GM18868 (cell line): ENCODE measurements around the gene SOD3.

Experiments
- ATAC-seq: cut with Tn5 transposase; IDR thresholded peaks from one replicate; pipeline ENCODE4 v1.9.1; 2021; ENCODE audit warnings: mild to moderate bottlenecking, moderate library complexity; ENCODE audit not compliant: unreplicated experiment

Gene SOD3, protein sequence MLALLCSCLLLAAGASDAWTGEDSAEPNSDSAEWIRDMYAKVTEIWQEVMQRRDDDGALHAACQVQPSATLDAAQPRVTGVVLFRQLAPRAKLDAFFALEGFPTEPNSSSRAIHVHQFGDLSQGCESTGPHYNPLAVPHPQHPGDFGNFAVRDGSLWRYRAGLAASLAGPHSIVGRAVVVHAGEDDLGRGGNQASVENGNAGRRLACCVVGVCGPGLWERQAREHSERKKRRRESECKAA

DNA sequence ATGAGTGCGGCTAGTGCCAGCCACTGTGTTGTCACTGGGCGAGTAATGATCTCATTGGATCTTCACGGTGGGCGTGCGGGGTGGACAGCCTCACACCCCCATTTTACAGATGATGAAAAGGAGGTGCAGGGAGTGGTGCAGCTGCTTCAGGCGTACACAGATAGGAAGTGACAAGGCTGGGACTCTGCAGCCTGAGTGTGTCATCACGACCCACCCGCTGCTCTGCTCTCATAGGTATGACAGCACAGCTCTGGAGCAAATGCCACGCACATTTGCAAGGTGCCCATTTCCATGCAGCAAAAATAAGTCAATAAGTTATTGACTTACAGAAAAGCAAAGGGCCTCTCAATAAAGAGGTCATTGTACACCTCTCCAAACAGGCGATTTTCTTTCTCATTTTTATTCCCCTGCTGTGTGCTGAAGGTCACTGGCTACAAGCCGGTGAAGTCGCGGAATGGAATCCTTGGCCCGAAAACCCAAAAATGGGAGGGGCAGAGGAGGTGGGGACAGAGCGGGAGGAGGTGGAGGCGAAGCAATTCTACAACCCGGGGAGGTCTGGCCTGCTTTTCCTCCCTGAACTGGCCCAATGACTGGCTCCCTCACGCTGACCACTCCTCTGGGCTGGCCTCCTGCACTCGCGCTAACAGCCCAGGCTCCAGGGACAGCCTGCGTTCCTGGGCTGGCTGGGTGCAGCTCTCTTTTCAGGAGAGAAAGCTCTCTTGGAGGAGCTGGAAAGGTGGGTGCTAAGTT, at the start of gene SOD3:
TSS of gene SOD3 (plus strand) at position 658 of the 750 bp plus-strand sequence. CDS start 3,949 bp downstream, outside the sequence.
- ATAC-seq, result no peak

DNA sequence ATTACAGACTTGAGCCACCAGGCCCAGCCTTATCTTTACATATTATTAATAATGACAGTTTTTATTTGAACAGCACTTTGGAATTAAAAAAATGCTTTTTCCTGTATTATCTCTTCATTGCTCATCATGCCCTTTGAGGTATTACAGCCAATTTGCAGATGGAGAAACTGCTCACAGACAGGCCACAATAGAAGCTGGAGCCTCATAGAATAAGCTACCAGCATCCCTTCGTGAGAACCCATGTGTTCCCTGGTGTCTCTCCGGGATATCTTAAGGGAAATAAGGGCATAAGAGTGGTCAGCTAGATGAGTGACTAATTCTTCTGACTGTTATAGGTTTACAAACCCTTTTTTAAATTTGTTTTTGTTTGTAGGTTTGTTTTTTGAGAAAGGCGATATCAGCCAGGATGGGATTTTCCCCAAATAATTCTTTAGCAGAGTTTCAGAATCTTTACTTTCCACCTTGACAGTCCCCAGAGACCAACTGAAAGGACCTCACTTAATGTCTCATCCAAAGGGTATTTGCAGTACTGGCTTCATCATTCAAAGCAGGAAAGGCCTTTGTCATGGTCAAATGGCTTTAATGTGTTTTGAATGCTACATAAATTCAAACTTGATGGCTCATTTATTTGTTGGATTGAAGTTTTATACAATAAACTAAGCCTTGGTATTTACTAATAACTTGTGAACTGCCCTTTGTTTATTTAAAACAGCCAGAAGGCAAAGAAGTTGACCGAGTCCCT, 48.0 kb upstream of the SOD3 start:
- ATAC-seq, result no peak

DNA sequence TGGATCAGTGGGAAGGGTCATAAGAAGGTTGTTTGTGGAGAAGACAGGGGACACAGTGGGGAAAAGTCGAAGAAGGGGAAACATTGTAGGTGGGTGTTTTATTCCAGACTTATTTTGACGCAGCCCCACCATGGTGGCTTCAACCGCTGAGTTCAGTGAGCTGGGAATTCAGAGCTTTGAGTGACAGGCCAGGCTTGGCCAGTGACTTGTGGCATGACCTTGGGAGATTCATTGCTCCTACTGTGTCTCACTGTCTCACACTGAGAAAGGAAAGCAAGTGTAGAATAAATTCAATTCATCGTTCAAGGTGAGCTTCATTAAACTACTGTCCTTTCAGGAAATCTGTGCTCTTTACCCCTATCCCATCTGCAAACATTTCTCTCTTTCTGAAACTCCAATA, 47.4 kb upstream of the SOD3 start:
- no peak for ATAC-seq

DNA sequence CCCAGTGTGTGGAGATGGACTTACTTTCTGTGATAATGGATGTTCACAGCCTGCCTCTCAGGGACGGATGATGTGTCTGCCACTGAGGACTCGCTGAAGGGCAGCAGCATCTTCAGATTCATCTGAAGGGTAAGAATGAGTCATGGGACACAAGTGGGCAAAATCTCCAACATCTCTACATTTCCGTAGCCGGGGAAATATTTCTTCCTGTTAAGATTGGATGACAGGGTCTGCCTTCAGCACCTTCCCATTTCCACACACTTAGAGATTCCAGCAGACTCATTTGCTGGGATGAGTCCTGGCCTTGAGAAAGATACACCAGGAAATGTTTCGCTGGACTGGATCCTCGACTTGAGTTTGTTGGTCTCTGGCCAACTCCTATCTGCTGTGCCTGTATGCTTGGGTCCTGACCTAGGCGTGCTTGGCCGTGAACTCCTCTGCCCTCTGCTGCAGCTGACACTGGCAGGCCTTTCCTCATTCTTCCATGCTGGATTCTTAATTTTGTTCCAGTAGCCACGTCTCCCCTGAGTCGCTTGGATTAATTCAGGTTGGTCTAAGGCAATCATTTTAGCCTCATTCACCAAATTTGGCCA, 46.5 kb upstream of the SOD3 start:
- ATAC-seq, result no peak

DNA sequence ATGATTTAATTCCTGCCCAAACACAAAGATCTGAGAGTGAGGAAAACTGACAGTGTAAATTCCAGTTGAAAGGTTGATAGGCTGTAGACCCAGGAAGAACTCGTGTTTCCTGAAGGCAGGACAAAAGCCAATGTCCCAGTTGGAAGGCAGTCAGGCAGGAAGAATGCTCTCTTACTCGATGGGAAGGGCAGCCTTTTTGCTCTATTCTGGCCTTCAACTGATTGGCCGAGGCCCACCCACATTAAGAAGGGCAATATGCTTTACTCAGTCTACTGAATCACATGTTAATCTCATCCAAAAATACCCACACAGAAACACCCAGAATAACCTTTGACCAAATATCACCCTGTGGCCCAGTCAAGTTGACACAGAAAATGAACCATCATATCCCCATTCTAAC, 45.3 kb upstream of the SOD3 start:
- no peak for ATAC-seq

DNA sequence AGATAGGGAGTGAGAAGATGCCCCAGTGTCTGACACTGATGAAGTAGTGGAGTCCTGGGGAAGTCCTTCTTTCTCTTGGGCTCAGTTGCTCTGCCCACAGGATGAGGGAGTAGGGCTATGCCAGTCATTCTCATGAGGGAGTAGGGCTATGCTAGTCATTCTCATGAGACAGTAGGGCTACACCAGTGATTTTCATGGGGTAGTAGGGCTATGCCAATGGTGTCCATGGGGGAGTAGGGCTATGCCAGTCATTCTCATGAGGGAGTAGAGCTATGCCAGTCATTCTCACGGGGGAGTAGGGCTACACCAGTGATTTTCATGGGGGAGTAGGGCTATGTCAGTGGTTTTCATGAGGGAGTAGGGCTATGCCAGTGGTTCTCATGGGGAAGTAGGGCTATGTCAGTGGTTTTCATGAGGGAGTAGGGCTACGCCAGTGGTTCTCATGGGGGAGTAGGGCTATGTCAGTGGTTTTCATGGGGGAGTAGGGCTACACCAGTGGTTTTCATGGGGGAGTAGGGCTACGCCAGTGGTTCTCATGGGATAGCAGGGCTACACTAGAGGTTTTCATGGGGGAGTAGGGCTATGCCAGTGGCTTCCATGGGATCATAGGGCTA, 43.3 kb upstream of the SOD3 start:
- ATAC-seq, result no peak

DNA sequence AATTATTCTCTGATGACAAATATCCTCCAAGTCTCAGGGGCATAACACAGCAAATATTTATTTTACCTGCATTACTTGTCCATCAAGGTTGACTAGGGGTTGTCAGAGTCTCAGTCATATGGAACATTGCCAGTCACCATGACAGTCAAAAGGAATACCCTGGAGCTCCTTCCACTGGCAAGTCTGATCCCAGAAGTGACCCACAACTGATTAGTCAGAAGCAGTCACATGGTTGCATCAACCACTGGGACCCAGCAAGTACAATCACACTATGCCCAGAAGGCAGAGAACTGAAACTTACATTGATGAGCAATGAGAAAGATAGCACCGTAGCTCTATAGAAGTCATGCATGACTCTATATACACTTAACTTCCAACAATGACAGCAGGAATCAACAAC, 41.9 kb upstream of the SOD3 start:
- ATAC-seq, result peak; percentile 90

DNA sequence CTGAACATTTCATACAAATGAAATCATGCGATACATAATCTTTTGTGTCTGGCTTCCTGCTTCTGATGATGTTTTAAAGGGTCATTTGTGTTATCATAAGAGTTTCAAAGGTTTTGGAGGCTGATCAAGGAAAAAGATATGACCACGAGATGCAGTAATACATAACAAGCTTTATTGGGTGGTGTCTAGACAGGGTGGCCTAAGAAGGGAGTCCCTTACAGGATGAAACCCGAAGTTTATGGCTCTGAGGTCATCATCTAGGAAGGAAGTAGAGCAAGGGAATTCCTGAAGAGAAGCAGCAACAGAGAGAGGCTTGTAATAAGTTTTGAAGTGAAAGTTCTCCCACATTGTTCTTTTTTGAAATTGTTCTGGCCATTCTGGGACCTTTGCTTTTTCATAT, 40.8 kb upstream of the SOD3 start:
- ATAC-seq, result no peak

DNA sequence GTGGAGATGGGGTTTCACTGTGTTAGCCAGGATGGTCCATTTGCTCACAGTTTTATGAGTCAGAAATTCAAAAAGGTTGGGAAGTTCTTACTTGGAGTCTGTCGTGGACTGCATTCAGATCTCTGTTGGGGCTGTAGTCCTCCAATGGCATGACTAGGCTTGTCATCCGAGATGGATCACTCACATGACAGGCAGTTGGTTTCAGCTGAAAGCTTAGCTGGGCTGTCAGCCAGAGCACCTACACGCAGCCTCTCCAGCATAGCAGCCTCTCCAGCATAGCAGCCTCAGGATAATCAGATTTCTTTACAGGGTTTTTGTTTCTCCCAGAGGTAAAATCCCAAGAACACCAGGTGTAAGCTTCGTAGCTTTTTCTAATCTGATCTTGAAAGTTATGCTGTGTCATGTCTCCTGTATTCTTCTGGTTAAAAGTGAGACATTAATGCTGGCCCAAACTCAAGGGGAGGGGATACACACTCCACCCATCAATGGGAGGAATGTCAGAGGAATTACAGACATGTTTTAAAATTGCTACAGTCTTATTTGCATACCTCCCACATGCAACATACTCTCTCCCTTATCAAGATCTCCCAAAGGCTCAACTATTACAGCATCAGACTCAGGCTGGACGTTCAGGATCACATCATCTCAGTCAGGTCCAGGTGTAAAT, 31.6 kb upstream of the SOD3 start:
- ATAC-seq, result no peak

DNA sequence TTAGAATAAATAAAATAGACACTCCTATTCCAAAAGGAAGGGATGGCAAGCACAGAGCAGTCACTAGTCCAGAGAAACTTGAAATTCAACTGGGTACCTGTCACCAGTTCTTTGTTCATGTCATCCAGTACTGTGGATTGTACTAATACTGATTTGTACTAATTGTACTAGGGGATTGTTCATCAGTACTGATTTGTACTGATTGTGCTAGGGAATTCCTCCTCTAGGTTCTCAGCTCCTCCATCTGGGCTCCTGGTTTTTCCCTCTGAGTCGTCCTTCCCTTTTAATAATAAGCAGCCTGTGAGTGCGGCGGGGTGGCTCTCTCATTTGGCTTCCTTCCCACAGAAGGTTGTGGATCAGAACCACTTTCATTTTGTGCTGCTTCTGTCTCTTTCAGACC, 31.0 kb upstream of the SOD3 start:
- no peak for ATAC-seq

DNA sequence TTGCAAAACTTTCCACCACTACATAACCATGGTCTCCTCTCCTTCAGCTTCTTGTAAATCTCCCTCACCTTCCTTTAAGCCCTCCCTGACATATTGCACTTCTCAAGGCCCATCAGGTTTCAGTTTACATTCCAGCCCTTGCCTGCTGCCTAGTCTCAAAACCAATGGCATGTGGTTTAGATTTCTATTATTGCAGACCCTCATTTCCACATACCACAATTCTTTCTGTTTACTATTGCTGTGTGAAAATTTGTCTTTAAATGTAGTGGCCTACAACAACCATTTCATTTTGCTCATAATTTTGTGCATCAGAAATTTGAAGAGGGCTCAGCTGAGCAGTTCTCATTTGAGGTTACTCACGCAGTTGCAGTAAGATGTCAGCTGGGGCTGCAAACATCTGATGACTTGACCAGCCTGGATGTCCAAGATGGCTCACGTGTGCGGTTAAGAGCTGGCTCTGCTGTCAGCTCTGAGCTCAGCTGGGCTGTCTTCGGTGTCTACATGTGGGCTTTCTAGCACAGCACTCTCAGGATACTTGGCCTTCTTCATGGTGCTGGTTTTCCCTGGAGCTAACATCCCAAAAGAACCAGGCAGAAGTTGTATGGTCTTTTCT, 29.9 kb upstream of the SOD3 start:
- no peak for ATAC-seq

DNA sequence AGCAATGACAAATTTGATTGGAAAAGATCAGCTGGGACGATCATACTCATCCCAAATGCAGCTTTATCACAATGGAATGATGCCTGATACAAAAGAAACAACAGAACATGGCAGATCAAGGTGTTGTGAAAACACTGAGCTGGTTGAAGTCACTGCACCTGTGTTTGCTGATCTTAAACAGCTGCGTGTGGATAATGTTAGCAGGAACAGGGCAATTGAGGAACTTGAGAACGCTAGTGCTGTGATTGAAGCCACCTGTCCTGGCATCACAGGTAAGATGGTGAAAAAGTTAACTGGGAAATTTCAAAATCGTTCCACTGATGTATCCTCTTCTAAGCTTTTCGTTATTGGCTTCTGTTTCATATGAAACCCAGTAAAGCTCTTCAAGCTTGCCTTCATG, 27.4 kb upstream of the SOD3 start:
- ATAC-seq, result no peak

DNA sequence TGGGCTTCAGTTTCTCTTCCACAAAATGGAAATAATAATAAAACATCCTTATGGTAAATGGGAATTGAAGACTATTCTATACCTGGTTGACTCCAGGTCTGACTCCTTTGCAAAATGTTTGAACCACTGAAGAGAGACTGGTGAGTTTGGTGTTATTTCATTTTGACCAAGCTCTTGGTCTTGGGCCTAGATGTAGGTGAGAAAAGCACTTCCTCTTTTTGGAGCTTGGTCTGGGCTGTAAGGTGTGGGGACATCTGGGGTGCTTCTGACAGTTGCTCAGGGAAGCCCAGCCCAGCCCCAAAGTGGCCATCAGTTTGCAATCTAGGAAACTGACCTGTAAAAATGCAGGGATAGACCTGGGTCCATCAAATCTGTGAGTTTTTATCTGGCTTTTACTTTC, 26.8 kb upstream of the SOD3 start:
- peak; percentile 67 for ATAC-seq

DNA sequence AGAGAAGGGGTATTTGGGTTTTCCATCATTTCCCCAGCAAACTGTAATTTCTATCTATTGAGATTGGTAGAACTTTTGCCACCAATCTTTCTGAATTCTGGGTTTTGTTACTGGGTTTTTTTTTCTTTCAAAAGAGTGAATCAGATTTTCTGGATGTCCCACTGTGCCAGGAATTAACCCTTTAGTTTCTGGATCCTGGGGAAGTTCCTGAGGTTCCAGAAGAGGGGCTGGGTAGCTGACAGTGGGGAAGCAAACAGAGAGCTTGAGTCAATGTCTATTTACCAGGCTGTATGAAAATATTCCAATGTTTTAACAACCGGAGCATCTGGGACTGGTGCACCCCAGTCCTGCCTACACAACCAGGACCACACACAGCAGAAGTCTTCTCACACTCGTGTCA, 25.8 kb upstream of the SOD3 start:
- ATAC-seq, result peak; percentile 12

DNA sequence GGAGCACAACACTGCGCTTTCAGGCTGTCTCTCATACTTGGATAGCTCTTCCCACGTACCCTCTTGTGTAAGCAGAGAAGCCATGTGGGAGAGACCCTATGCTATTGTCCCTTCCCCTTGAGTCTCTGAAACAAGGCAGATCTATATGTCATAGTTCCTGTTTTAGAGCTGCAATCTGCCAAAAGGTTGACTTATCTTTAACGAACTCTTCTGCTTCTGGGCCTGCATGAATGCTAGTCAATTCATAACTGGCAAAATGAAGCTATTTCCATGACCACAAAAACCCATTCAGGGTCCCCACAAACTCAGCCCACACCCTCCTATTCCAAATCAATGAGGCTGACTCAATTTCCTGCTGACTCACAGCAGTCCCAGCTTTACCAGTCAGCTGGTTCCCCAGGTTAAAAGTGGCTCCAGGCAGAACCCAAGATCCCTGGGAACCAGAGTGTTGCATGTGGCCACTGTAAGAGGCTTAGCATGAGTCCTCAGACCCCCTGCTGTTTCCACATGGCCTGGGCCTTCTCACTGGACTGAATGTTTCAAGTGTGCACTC, 25.3 kb upstream of the SOD3 start:
- peak; percentile 78 for ATAC-seq

DNA sequence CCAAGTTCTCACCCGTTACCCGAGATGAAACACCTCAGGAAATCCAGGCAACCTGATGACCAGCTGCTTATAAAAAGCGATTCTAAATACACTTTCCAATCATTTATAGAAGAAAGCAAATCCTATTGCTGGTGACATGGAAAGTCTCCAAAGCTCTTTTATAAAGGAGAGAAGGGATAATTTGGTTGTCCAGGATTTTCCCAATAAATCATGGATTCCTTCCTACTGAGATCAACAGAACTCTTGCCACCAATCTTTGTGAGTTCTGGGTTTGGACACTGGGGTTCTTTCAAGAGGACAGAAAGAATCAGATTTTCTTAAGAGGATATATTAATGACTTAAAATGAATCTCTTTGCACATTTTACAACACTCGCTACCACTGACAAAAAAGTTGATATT, 24.7 kb upstream of the SOD3 start:
- no peak for ATAC-seq

DNA sequence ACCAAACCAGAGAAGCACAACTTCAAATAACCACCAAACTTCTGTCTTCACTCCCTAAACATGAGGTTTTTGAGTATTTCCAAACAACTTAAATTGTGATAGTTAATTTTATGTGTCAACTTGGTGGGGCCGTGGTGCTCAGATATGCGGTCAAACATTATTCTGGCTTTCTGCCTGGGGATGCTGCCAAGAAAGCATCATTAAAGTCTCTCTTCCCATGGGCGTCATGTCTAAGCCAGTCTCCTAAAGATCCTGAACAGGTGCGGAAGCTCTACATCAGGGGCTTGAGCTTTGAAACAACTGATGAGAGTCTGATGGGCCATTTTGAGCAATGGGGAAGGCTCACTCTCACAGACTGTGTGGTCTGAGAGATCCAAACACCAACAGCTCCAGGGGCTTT, 24.1 kb upstream of the SOD3 start:
- no peak for ATAC-seq

DNA sequence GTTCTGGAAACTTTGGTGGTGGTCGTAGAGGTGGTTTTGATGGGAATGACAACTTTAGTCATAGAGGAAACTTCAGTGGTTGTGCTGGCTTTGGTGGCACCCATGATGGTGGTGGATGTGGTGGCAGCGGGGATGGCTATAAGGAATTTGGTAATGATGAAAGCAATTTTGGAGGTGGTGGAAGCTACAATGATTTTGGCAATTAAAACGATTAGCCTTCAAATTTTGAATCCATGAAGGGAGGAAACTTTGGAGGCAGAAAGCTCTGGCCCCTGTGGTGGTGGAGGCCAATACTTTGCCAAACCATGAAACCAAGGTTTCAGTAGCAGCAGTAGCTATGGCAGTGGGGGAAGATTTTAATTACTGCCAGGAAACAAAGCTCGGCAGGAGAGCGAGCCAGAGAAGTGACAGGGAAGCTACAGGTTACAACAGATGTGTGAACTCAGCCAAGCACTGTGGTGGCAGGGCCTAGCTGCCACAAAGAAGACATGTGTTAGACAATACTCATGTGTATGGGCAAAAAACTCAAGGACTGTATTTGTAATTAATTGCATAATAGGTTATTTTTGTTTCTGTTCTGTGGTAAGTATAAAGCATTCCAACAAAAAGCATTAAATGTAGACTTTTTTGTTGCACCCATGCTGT, 23.2 kb upstream of the SOD3 start:
- no peak for ATAC-seq

DNA sequence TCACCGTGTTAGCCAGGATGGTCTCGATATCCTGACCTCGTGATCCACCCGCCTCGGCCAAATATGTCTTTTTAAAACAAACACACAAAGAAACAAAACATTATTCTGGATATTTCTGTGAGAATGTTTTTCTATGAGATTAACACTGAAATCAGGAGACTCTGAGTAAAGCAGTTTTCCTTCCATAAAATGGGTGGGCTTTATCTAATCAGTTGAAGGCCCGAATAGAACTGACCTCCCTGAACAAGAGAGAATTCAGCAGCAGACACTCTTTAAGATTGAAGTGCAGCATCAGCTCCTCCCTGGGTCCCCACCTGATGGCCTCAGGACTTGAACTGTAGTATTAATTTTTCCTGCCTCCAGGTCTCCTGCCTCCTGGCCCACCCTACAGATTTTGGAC, 22.4 kb upstream of the SOD3 start:
- no peak for ATAC-seq
